Activated CD8-positive, alpha-beta memory T cell treated with anti-CD3 and anti-CD28 coated beads for 36 hours (primary cell): ENCODE results near the gene CCDC83. TPM values are rescaled to one million over a fixed set of nuclear protein-coding genes. Genes with fewer than 3 reads are reported as not detected.

Experiments
- CTCF ChIA-PET: fragments of 350-600 bp; sonication (Branson Sonifier 250); formaldehyde crosslinking; loops from one replicate; lab custom pipeline; 2021; ENCODE audit warnings: antibody characterized with exemption; lab: Charles Lee
- POLR2A ChIA-PET: fragments of 350-600 bp; sonication (Branson Sonifier 250); formaldehyde crosslinking; loops from one replicate; lab custom pipeline; 2021; ENCODE audit warnings: antibody characterized with exemption; lab: Charles Lee
- total RNA-seq, 2 experiments: library from RNA; stranded (reverse); gene quantifications; one replicate each; pipeline ENCODE4 v1.2.3, GENCODE V29; 2021

The CCDC83 gene
- total RNA-seq, result not detected

- CTCF ChIA-PET, result interaction anchor here (0.8 to 2.2 kb wide), 20 partner anchors 8 to 753 kb away, joined by 3 to 7 read pairs (median 4); partner anchors contain the start of genes SYTL2 and TMEM126B
- POLR2A ChIA-PET, result interaction anchor here (0.6 kb wide), 1 partner anchor 438 kb away, joined by 3 read pairs; no protein-coding TSS in a partner anchor
Observed at GRCh38 chr11:85855341-85855656, at the start of gene CCDC83. Gene CCDC83 (plus strand): TSS chr11:85855383. CDS start chr11:85865124, 9,741 bp downstream.

- ChIA-PET CTCF (no interaction called here), POLR2A (no interaction called here)
Observed at GRCh38 chr11:85805387-85805786, 49.8 kb upstream of the CCDC83 start.

- ChIA-PET POLR2A (no interaction called here), CTCF (no interaction called here)
Observed at GRCh38 chr11:85806016-85806415, 49.2 kb upstream of the CCDC83 start.

GRCh38 chr11:85806876-85807275, 48.3 kb upstream of the CCDC83 start:
- ChIA-PET CTCF (no interaction called here), POLR2A (no interaction called here)

GRCh38 chr11:85809191-85809590, 46.0 kb upstream of the CCDC83 start:
- CTCF ChIA-PET, result interaction anchor here (0.5 to 2.8 kb wide), 4 partner anchors 46 to 482 kb away, joined by 3 to 7 read pairs (median 4); partner anchors contain the start of gene CCDC83
- POLR2A ChIA-PET, result interaction anchor here (1.2 kb wide), 1 partner anchor 145 kb away, joined by 3 read pairs; the partner anchor contains the start of gene CREBZF

GRCh38 chr11:85809863-85810262, 45.3 kb upstream of the CCDC83 start:
- ChIA-PET CTCF (interaction anchor here (1.0 to 2.8 kb wide), 3 partner anchors 45 to 79 kb away, joined by 3 to 7 read pairs (median 6); partner anchors contain the start of gene CCDC83), POLR2A (interaction anchor here (1.2 kb wide), 1 partner anchor 145 kb away, joined by 3 read pairs; the partner anchor contains the start of gene CREBZF)

- ChIA-PET CTCF (interaction anchor here (0.9 to 2.8 kb wide), 3 partner anchors 45 to 116 kb away, joined by 3 to 7 read pairs (median 3); partner anchors contain the start of gene CCDC83), POLR2A (no interaction called here)
Observed at GRCh38 chr11:85810521-85810870, 44.7 kb upstream of the CCDC83 start.

GRCh38 chr11:85810871-85811611, 44.1 kb upstream of the CCDC83 start, which contains the start of gene SYTL2:
Gene SYTL2 (minus strand): TSS chr11:85811141. CDS start chr11:85757725, 53,416 bp downstream.
- CTCF ChIA-PET, result interaction anchor here (0.9 to 2.8 kb wide), 3 partner anchors 44 to 116 kb away, joined by 3 to 7 read pairs (median 3); partner anchors contain the start of gene CCDC83
- POLR2A ChIA-PET, result no interaction called here

- CTCF ChIA-PET, result interaction anchor here (2.8 kb wide), 1 partner anchor 43 kb away, joined by 7 read pairs; the partner anchor contains the start of gene CCDC83
- POLR2A ChIA-PET, result no interaction called here
Observed at GRCh38 chr11:85811624-85812023, 43.6 kb upstream of the CCDC83 start.

- POLR2A ChIA-PET, result no interaction called here
- CTCF ChIA-PET, result no interaction called here
Observed at GRCh38 chr11:85813721-85814120, 41.5 kb upstream of the CCDC83 start.

GRCh38 chr11:85815186-85815931, 39.8 kb upstream of the CCDC83 start:
- ChIA-PET CTCF (no interaction called here), POLR2A (no interaction called here)

- ChIA-PET CTCF (no interaction called here), POLR2A (no interaction called here)
Observed at GRCh38 chr11:85819441-85819840, 35.7 kb upstream of the CCDC83 start.

GRCh38 chr11:85821636-85822035, 33.5 kb upstream of the CCDC83 start:
- POLR2A ChIA-PET, result no interaction called here
- CTCF ChIA-PET, result interaction anchor here (1.0 kb wide), 1 partner anchor 113 kb away, joined by 3 read pairs; no protein-coding TSS in a partner anchor

- ChIA-PET CTCF (no interaction called here), POLR2A (no interaction called here)
Observed at GRCh38 chr11:85822814-85823213, 32.4 kb upstream of the CCDC83 start.

- CTCF ChIA-PET, result interaction anchor here (0.5 kb wide), 1 partner anchor 213 kb away, joined by 3 read pairs; no protein-coding TSS in a partner anchor
Observed at GRCh38 chr11:85823816-85824215, 31.4 kb upstream of the CCDC83 start.

GRCh38 chr11:85825616-85826015, 29.6 kb upstream of the CCDC83 start:
- CTCF ChIA-PET, result interaction anchor here (1.0 kb wide), 2 partner anchors 138 to 141 kb away, joined by 4 read pairs; no protein-coding TSS in a partner anchor
- POLR2A ChIA-PET, result no interaction called here

More at GRCh38 chr11:85823816-85824215, 31.4 kb upstream of the CCDC83 start:
- POLR2A ChIA-PET, result no interaction called here

GRCh38 chr11:85826116-85826855, 28.9 kb upstream of the CCDC83 start:
- ChIA-PET CTCF (interaction anchor here (1.0 kb wide), 2 partner anchors 139 to 141 kb away, joined by 4 read pairs; no protein-coding TSS in a partner anchor), POLR2A (no interaction called here)

GRCh38 chr11:85827748-85828639, 27.2 kb upstream of the CCDC83 start:
- CTCF ChIA-PET, result no interaction called here
- POLR2A ChIA-PET, result no interaction called here
